Psoas muscle (tissue), 8 donors: Measurements from ENCODE around the gene FAM174A. TPM values are rescaled to one million over a fixed set of nuclear protein-coding genes. Genes with fewer than 3 reads are reported as not detected.
A peak's percentile ranks its signal among the peaks of the same experiment; 100 is the strongest.

Source experiments
- ATAC-seq, 4 donors: fragments of 200-7000 bp; cut with Tn5 transposase; one replicate each; pipeline ENCODE4 v1.9.1; 2020; ENCODE audit warnings: moderate library complexity in 3 of 4, mild to moderate bottlenecking in 2 of 4
- DNase-seq, 2 donors: peaks; one replicate each; pipeline ENCODE4 v3.0.0-alpha.2; 2020
- H3K27ac ChIP-seq: fragments of 200-600 bp; one replicate; pipeline ENCODE4 v1.8.0; 2022
- H3K27me3 ChIP-seq, 3 donors: fragments of 200-600 bp in 1 of 3; one replicate each; pipeline versions ENCODE4 v1.6.1 to v1.8.0; 2013 to 2022; ENCODE audit warnings: low read length in 2 of 3, mild to moderate bottlenecking in 2 of 3, moderate library complexity in 1 of 3; ENCODE audit not compliant: insufficient read depth in 3 of 3
- H3K36me3 ChIP-seq, 2 donors: fragments of 200-600 bp in 1 of 2; one replicate each; pipeline versions ENCODE4 v1.6.1 to v1.8.0; 2013 to 2022; ENCODE audit warnings: low read depth in 1 of 2, mild to moderate bottlenecking in 1 of 2, moderate library complexity in 1 of 2; ENCODE audit not compliant: insufficient read depth in 1 of 2
- H3K4me1 ChIP-seq: fragments of 200-600 bp; one replicate; pipeline ENCODE4 v1.8.0; 2022
- H3K4me3 ChIP-seq: fragments of 200-600 bp; one replicate; pipeline ENCODE4 v1.8.0; 2022; ENCODE audit warnings: mild to moderate bottlenecking
- H3K9me3 ChIP-seq: fragments of 200-600 bp; one replicate; pipeline ENCODE4 v1.8.0; 2022
- CTCF ChIP-seq: fragments of 200-600 bp; IDR thresholded peaks from one replicate; pipeline ENCODE4 v1.8.0; 2022; ENCODE audit warnings: antibody characterized with exemption
- WGBS, 3 donors: extraction: QIAGEN DNeasy Blood & Tissue Kit; methylation state at CpG; one replicate each; pipeline versions ENCODE4 v1.1.6 to v1.1.7; 2013; 5-methylcytosine and 5-hydroxymethylcytosine counted together
- intact Hi-C, 2 donors: fragments of 100-400 bp; cut with DNase I; formaldehyde crosslinking; loops; one replicate each; pipeline versions ENCODE4 v1.11.0 to v1.14.2; 2022
- polyA plus RNA-seq, 3 donors: library from polyadenylated mRNA; stranded (reverse); fragments of 200-250 nt; gene quantifications; one replicate each; pipeline ENCODE4 v1.2.3, GENCODE V29; 2013
- total RNA-seq, 4 donors: library from RNA; stranded (reverse); fragmentation: NEBNext Ultra II Directional in 2 of 4; extraction: Animal tissue kit (Norgen Biotek cat#: 25700) in 2 of 4; gene quantifications; one replicate each; pipeline versions ENCODE4 v1.2.1 to v1.2.4, GENCODE V29; 2021 to 2023
- donor health status: healthy with polysubstance abuse.
- donor health status: DM: no; HTN: no; CAD: no; lungs with moderate emphysema.
- donor health status: Bipolar disorder and iron deficiency.
- donor health status: healthy.
- donor health status: DM: yes; HTN: yes; CAD: no.
- donor health status: DM: no; HTN: no; CAD: no.
- donor health status: DM: no; HTN: no; CAD: no.
- donor health status: DM: yes; HTN: yes; CAD: no.

The FAM174A gene
- total and polyA plus RNA-seq, 7 donors, result 30.6 to 55.1 (median 38.4) TPM

- intact Hi-C loops, result no loop called here
- WGBS, 3 donors, result 49 to 69% (median 60%) methylated on average over 1 of the region's 1 CpG
- peak in 3 of 4 donors; percentile 54 to 75 (median 54) for ATAC-seq
- H3K9me3 ChIP-seq, result no peaks in the 10 kb centered on the region
- no peak overlapping the region for H3K27ac ChIP-seq
- H3K4me3 ChIP-seq, result no peak overlapping the region
- no peaks in the 10 kb centered on the region for H3K4me1 ChIP-seq
- no peak for TF ChIP-seq CTCF
- DNase-seq, result no peak
- no peaks in the 10 kb centered on the region for H3K27me3 ChIP-seq
- H3K36me3 ChIP-seq, result no peaks in the 10 kb centered on the region
These were observed 29.0 kb upstream of the FAM174A start for GRCh38 chr5:100505984-100506670.

- Histone ChIP-seq H3K4me3 (no peak overlapping the region), H3K27me3 (no peaks in the 10 kb centered on the region), H3K9me3 (peaks cover 3% of the 10 kb centered on the region), H3K27ac (no peak overlapping the region), H3K36me3 (no peaks in the 10 kb centered on the region), H3K4me1 (no peaks in the 10 kb centered on the region)
- no peak for TF ChIP-seq CTCF
- intact Hi-C loops, result no loop called here
- 86 to 92% (median 91%) methylated on average over 1 of the region's 1 CpG for WGBS, 3 donors
- ATAC-seq, result no peak
- DNase-seq, result no peak
These were observed 18.9 kb upstream of the FAM174A start for GRCh38 chr5:100516285-100516684.

DNA sequence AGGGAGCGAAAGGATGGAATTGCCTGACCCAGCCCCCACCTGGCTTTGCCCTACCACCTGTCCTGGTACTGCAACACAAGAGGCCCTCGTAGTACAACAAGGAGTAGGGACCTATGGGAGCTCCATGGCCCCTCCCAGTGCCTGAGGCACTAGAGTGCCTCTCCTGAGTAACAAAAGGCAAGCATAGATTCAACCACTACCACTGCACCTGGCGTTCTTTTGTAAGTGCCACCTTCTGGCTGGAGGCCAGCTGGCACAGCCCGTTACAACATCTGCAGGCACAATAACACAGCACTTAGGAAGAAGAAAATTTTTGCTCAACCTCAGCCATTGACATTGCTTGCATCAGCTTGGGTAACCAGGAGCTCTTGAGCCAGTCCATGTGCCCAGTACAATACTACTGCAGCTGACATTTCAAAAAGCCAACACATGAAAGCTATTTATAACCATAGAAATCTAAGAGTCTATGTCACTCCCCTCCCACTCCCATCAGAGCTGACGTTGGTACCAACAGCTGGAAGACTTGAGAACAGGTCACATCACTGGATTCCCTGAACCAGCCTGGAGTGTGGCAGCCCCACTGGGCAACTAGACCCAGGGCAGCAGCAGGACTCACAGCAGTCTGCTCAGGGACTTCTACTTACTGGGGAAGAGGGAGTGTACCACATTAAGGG, 17.7 kb upstream of the FAM174A start:
- peak; percentile 26 to 88 (median 74) for ATAC-seq
- no peak overlapping the region for H3K4me3 ChIP-seq
- DNase-seq, result no peak
- H3K27me3 ChIP-seq, result no peaks in the 10 kb centered on the region
- no peak overlapping the region for H3K27ac ChIP-seq
- no peaks in the 10 kb centered on the region for H3K36me3 ChIP-seq
- peaks cover 3% of the 10 kb centered on the region for H3K9me3 ChIP-seq
- 54 to 61% (median 55%) methylated on average over 5 of the region's 5 CpGs for WGBS, 3 donors
- no peaks in the 10 kb centered on the region for H3K4me1 ChIP-seq
- TF ChIP-seq CTCF, result no peak
- intact Hi-C loops, result no loop called here

DNA sequence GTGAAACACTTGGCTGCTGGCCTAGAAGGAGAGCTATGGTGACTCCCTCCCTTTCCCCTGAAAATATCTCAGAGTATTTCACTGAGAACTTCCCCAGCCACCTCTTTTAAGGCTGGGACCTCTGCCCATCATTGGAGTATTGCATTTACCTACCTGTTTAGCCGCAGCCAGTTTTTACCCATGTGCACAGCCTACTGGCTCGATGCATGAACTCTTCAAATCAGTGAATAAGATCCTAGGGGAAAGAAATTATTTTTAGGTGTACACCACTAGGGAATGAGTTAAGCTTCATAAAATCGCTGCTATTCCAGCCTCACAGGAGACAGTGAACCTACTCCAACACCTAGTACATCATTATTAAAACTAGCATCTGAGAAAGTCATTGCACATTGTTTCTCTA, 16.8 kb upstream of the FAM174A start:
- no peaks in the 10 kb centered on the region for H3K4me1 ChIP-seq
- ATAC-seq (no peak), DNase-seq (no peak)
- TF ChIP-seq CTCF, result no peak
- H3K9me3 ChIP-seq, result peaks cover 3% of the 10 kb centered on the region
- H3K27ac ChIP-seq, result no peak overlapping the region
- WGBS, 3 donors, result 92 to 95% (median 92%) methylated on average over 3 of the region's 3 CpGs
- intact Hi-C loops, result no loop called here
- no peaks in the 10 kb centered on the region for H3K27me3 ChIP-seq
- no peak overlapping the region for H3K4me3 ChIP-seq
- H3K36me3 ChIP-seq, result no peaks in the 10 kb centered on the region
